ENCODE data around the gene CREB5. TPM values are rescaled to one million over a fixed set of nuclear protein-coding genes. Genes with fewer than 3 reads are reported as not detected.

Gene CREB5
- total RNA-seq, 1 experiment from 2014 or later, result 5.2 TPM

- Histone ChIP-seq H3K79me2 (ENCODE audit: low read length) (no peaks in the 10 kb centered on the region), H4K20me1 (ENCODE audit: low read length) (no peaks in the 10 kb centered on the region), H3K4me3 (ENCODE audit: low read length) (no peak overlapping the region), H3K36me3 (ENCODE audit: low read depth, low read length) (no peaks in the 10 kb centered on the region), H2AFZ (ENCODE audit: low read length) (no peak overlapping the region), H3K4me1 (ENCODE audit: insufficient read depth, low read length) (peaks cover 17% of the 10 kb centered on the region), H3K9me3 (ENCODE audit: low read length) (no peaks in the 10 kb centered on the region), H3K27me3 (ENCODE audit: low read length) (no peaks in the 10 kb centered on the region), H3K4me2 (ENCODE audit: low read length) (no peak overlapping the region), H3K27ac (ENCODE audit: low read length) (no peak overlapping the region), H3K9ac (ENCODE audit: low read length) (no peak overlapping the region), H3K9me2 (replicated peaks; ENCODE audit: low read length) (0 out of 2 replicates have a peak, but pooled peaks cover 4% of the 10 kb centered on the region), H3F3A (ENCODE audit: low read length, unreplicated experiment) (no peaks in the 10 kb centered on the region)
- TF ChIP-seq EZH2 (IDR thresholded peaks at IDR 0.05; ENCODE audit: low read length, unreplicated experiment) (no peak), CTCF (conservative IDR thresholded peaks at IDR 0.05; ENCODE audit: low read depth, low read length) (no peak), EZH2phosphoT487 (IDR thresholded peaks at IDR 0.05; ENCODE audit: borderline replicate concordance, low read length) (no peak)
- BruUV-seq (replicated peaks), result no TSS peak
- ATAC-seq (no peak), DNase-seq (no peak)
- ChIA-PET POLR2A (ENCODE audit: unreplicated experiment) (no interaction called here), CTCF (no interaction called here)
- intact Hi-C loops (cut with micrococcal nuclease), result no loop called here
Measured at GRCh38 chr7:28640001-28640400, 227.7 kb downstream of the CREB5 start.

- CTCF ChIA-PET, result interaction anchor here (0.9 to 1.0 kb wide), 2 partner anchors 27 to 112 kb away, joined by 3 read pairs; no protein-coding TSS in a partner anchor
- no peaks in the 10 kb centered on the region for H3K27me3 ChIP-seq (ENCODE audit: low read length)
Measured at GRCh38 chr7:28641752-28642545, 229.6 kb downstream of the CREB5 start.

More at GRCh38 chr7:28641752-28642545, 229.6 kb downstream of the CREB5 start:
- Histone ChIP-seq H4K20me1 (ENCODE audit: low read length) (no peaks in the 10 kb centered on the region), H3K79me2 (ENCODE audit: low read length) (no peaks in the 10 kb centered on the region), H2AFZ (ENCODE audit: low read length) (no peak overlapping the region), H3K9ac (ENCODE audit: low read length) (no peak overlapping the region), H3K4me2 (ENCODE audit: low read length) (peak overlapping the region; percentile 18; the same call in 1 of the 2 replicates), H3K4me3 (ENCODE audit: low read length) (no peak overlapping the region), H3K9me2 (replicated peaks; ENCODE audit: low read length) (0 out of 2 replicates have a peak, but pooled peaks cover 4% of the 10 kb centered on the region), H3K9me3 (ENCODE audit: low read length) (no peaks in the 10 kb centered on the region), H3K36me3 (ENCODE audit: low read depth, low read length) (no peaks in the 10 kb centered on the region), H3K27ac (ENCODE audit: low read length) (no peak overlapping the region), H3K4me1 (ENCODE audit: insufficient read depth, low read length) (peaks cover 17% of the 10 kb centered on the region), H3F3A (ENCODE audit: low read length, unreplicated experiment) (no peaks in the 10 kb centered on the region)
- ATAC-seq (peak; percentile 23), DNase-seq (no peak)
- no TSS peak for BruUV-seq (replicated peaks)
- intact Hi-C loops (cut with micrococcal nuclease), result loop anchor here (1.0 to 2.0 kb wide), 2 partner anchors 24 to 83 kb away; no protein-coding TSS in a partner anchor
- POLR2A ChIA-PET (ENCODE audit: unreplicated experiment), result interaction anchor here (0.6 to 1.3 kb wide), 2 partner anchors 35 to 44 kb away, joined by 5 to 6 read pairs; no protein-coding TSS in a partner anchor
- TF ChIP-seq EZH2 (IDR thresholded peaks at IDR 0.05; ENCODE audit: low read length, unreplicated experiment) (no peak), EZH2phosphoT487 (IDR thresholded peaks at IDR 0.05; ENCODE audit: borderline replicate concordance, low read length) (no peak), CTCF (conservative IDR thresholded peaks at IDR 0.05; ENCODE audit: low read depth, low read length) (no peak)

Data from PC-3 (cell line).